Hepatocyte (in vitro differentiated cells): Measurements from ENCODE around the gene THAP2. TPM values are rescaled to one million over a fixed set of nuclear protein-coding genes. Genes with fewer than 3 reads are reported as not detected.

Experiments used
- DNase-seq: peaks from one replicate; pipeline ENCODE4 v3.0.0-alpha.2; 2016; ENCODE audit warnings: low spot score
- H2AFZ ChIP-seq: fragments of 200-600 bp; sonication (generic); 2 replicates; pipeline ENCODE4 v1.6.0; 2016; ENCODE audit warnings: antibody characterized with exemption, mild to moderate bottlenecking
- H3K27ac ChIP-seq: fragments of 200-600 bp; sonication (generic); 2 replicates; pipeline ENCODE4 v1.5.1; 2016; ENCODE audit warnings: mild to moderate bottlenecking
- H3K27me3 ChIP-seq: fragments of 200-600 bp; sonication (generic); 2 replicates; pipeline ENCODE4 v1.6.1; 2016
- H3K36me3 ChIP-seq: fragments of 200-600 bp; sonication (generic); replicated peaks from 2 replicates; pipeline ENCODE4 v1.5.1; 2016; ENCODE audit warnings: low read depth; ENCODE audit not compliant: insufficient read depth
- H3K4me1 ChIP-seq: fragments of 200-600 bp; sonication (generic); 2 replicates; pipeline ENCODE4 v1.5.1; 2016; ENCODE audit warnings: mild to moderate bottlenecking, moderate library complexity; ENCODE audit not compliant: insufficient read depth
- H3K4me2 ChIP-seq: fragments of 200-600 bp; sonication (generic); 2 replicates; pipeline ENCODE4 v1.6.0; 2016
- H3K4me3 ChIP-seq: fragments of 200-600 bp; sonication (generic); 2 replicates; pipeline ENCODE4 v1.5.1; 2016; ENCODE audit warnings: mild to moderate bottlenecking
- H3K79me2 ChIP-seq: fragments of 200-600 bp; sonication (generic); 2 replicates; pipeline ENCODE4 v1.6.0; 2017; ENCODE audit warnings: mild to moderate bottlenecking
- H3K9me2 ChIP-seq: fragments of 200-600 bp; sonication (generic); replicated peaks from 2 replicates; pipeline ENCODE4 v1.6.0; 2017; ENCODE audit warnings: mild to moderate bottlenecking; ENCODE audit not compliant: insufficient read depth
- H3K9me3 ChIP-seq: fragments of 200-600 bp; sonication (generic); 2 replicates; pipeline ENCODE4 v1.5.1; 2016; ENCODE audit warnings: low read depth, mild to moderate bottlenecking
- H4K20me1 ChIP-seq: fragments of 200-600 bp; sonication (generic); 2 replicates; pipeline ENCODE4 v1.6.0; 2016; ENCODE audit warnings: mild to moderate bottlenecking; ENCODE audit not compliant: insufficient read depth, poor library complexity, severe bottlenecking
- EZH2 ChIP-seq: fragments of 200-600 bp; sonication (generic); IDR thresholded peaks from 2 replicates; pipeline ENCODE4 v1.6.1; 2016; ENCODE audit warnings: antibody characterized with exemption, mild to moderate bottlenecking, borderline replicate concordance
- EZH2phosphoT487 ChIP-seq: fragments of 200-600 bp; sonication (generic); IDR thresholded peaks from one replicate; pipeline ENCODE4 v1.6.1; 2018; ENCODE audit warnings: antibody characterized with exemption, mild to moderate bottlenecking, low read depth, moderate library complexity; ENCODE audit not compliant: unreplicated experiment, severe bottlenecking
- WGBS: methylation state at CpG from one replicate; pipeline ENCODE4 v1.1.6; 2016; ENCODE audit warnings: low lambda C conversion rate; ENCODE audit errors: missing lambda C conversion rate; 5-methylcytosine and 5-hydroxymethylcytosine counted together
- polyA plus RNA-seq: library from polyadenylated mRNA; unstranded; fragments of >200 nt; fragmentation: Nextera tagmentation; extraction: Ambion mirVana; gene quantifications from 2 replicates; pipeline ENCODE4 v1.2.1, GENCODE V29; 2016
- total RNA-seq: library from RNA; depleted of rRNA; stranded (reverse); fragments of >200 nt; gene quantifications from 2 replicates; pipeline ENCODE4 v1.2.3, GENCODE V29; 2014
- TF ChIP-seq, protein P1 (sequence below): fragments of 200-600 bp; sonication (generic); IDR thresholded peaks from 2 replicates; pipeline ENCODE4 v1.5.1; 2016; ENCODE audit warnings: antibody characterized with exemption, mild to moderate bottlenecking; ENCODE audit not compliant: poor library complexity

The THAP2 gene
- total and polyA plus RNA-seq, 2 experiments from 2014 or later, result 6.1 TPM

DNA sequence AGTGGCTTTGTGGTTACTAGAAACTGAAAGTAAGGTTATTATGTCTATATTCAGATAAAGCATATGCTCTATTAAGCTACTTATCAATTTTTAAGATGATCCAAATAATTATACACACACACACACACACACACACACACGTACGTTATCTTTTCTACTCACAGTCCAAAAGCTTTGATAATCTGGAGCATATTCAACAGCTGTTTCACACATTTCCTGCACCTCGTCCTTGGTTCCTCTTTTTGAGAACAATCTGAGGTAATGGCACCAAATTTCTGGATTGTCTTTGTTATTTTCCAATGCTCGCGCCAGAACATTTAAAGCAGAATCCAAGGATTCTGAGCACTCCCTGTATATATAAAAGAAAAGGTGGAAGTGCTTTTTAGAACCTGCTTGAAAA is 38.0 kb upstream of the THAP2 start:
- Histone ChIP-seq H3K36me3 (no peaks in the 10 kb centered on the region), H3K27ac (no peak overlapping the region)
- 97% methylated on average over 5 of the region's 5 CpGs for WGBS

DNA sequence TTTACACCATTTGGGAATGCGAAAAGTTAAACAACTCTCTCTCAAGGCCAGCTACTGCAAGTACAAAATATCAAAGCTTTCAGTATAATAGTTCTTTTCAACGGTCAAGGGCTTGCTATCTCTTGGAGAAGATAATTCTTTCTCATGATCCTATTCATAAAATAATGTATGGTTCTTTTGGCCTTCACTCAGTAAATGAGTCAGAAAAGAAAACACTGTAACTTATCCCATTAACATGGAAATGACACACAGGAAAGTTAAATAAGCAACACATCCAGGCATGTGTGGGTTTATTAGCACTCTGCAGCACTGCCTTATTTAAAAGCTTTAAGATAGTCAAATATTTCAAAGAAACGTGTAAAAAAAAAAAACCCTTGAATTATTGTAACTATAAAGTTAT is 37.3 kb upstream of the THAP2 start:
- Histone ChIP-seq H3K9me2 (no peaks in the 10 kb centered on the region), H4K20me1 (no peaks in the 10 kb centered on the region), H3K27ac (no peak overlapping the region), H3K4me3 (no peak overlapping the region), H3K9me3 (no peaks in the 10 kb centered on the region), H3K4me2 (no peak overlapping the region), H3K27me3 (no peaks in the 10 kb centered on the region), H3K36me3 (no peaks in the 10 kb centered on the region), H3K4me1 (no peaks in the 10 kb centered on the region), H2AFZ (no peak overlapping the region), H3K79me2 (peaks cover 17% of the 10 kb centered on the region)
- no peak for DNase-seq
- TF ChIP-seq EZH2phosphoT487 (no peak), EZH2 (no peak)
- TF ChIP-seq, protein P1, sequence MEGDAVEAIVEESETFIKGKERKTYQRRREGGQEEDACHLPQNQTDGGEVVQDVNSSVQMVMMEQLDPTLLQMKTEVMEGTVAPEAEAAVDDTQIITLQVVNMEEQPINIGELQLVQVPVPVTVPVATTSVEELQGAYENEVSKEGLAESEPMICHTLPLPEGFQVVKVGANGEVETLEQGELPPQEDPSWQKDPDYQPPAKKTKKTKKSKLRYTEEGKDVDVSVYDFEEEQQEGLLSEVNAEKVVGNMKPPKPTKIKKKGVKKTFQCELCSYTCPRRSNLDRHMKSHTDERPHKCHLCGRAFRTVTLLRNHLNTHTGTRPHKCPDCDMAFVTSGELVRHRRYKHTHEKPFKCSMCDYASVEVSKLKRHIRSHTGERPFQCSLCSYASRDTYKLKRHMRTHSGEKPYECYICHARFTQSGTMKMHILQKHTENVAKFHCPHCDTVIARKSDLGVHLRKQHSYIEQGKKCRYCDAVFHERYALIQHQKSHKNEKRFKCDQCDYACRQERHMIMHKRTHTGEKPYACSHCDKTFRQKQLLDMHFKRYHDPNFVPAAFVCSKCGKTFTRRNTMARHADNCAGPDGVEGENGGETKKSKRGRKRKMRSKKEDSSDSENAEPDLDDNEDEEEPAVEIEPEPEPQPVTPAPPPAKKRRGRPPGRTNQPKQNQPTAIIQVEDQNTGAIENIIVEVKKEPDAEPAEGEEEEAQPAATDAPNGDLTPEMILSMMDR, result no peak
- 67% methylated on average over 3 of the region's 3 CpGs for WGBS

More for the DNA sequence above, 38.0 kb upstream of the THAP2 start:
- H3K4me2 ChIP-seq, result no peak overlapping the region
- no peaks in the 10 kb centered on the region for H3K4me1 ChIP-seq
- peaks cover 19% of the 10 kb centered on the region for H3K79me2 ChIP-seq
- DNase-seq, result no peak
- no peaks in the 10 kb centered on the region for H3K27me3 ChIP-seq
- no peak overlapping the region for H2AFZ ChIP-seq
- no peaks in the 10 kb centered on the region for H4K20me1 ChIP-seq
- TF ChIP-seq EZH2phosphoT487 (no peak), EZH2 (no peak)
- TF ChIP-seq, protein P1, result no peak
- no peaks in the 10 kb centered on the region for H3K9me2 ChIP-seq
- H3K9me3 ChIP-seq, result no peaks in the 10 kb centered on the region
- no peak overlapping the region for H3K4me3 ChIP-seq

DNA sequence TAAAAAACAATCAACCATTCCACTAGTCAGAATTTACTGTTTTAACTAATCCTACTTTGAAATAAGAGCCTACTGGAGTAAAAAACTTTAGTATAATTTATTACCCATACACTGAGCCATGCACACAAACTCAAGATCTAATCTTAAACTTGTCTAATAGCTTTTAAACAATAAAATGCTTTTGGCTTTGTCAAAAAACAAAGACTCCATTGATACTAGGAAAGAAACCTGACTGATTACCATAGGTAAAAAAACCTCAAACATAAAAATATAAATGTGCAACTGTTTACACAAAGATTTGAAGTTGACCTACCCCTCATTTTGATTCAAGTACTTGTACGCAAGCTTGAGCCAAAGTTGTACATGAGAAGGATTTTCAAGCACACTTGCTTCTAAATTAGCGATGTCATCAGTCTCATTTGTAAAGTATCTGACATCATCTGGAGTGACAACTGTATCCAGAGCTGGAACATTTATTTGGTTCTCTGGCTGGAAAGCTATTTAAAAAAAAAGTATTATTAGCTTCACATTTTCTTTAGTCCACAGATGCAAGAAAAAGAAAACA is 36.6 kb upstream of the THAP2 start:
- WGBS, result 83% methylated on average over 2 of the region's 2 CpGs
- Histone ChIP-seq H3K9me3 (no peaks in the 10 kb centered on the region), H3K4me1 (no peaks in the 10 kb centered on the region), H3K36me3 (no peaks in the 10 kb centered on the region), H2AFZ (no peak overlapping the region), H3K4me3 (no peak overlapping the region), H3K27ac (peak overlapping the region; percentile 41), H4K20me1 (no peaks in the 10 kb centered on the region), H3K4me2 (no peak overlapping the region), H3K79me2 (peaks cover 14% of the 10 kb centered on the region), H3K27me3 (no peaks in the 10 kb centered on the region), H3K9me2 (no peaks in the 10 kb centered on the region)
- TF ChIP-seq EZH2phosphoT487 (no peak), EZH2 (no peak)
- TF ChIP-seq, protein P1, result no peak
- no peak for DNase-seq
